Activated CD8-positive, alpha-beta memory T cell treated with anti-CD3 and anti-CD28 coated beads for 36 hours (primary cell): ENCODE measurements around the gene BAZ2A. TPM values are rescaled to one million over a fixed set of nuclear protein-coding genes. Genes with fewer than 3 reads are reported as not detected.

Experiments
- CTCF ChIA-PET: fragments of 350-600 bp; sonication (Branson Sonifier 250); formaldehyde crosslinking; loops from one replicate; lab custom pipeline; 2021; ENCODE audit warnings: antibody characterized with exemption; lab: Charles Lee
- POLR2A ChIA-PET: fragments of 350-600 bp; sonication (Branson Sonifier 250); formaldehyde crosslinking; loops from one replicate; lab custom pipeline; 2021; ENCODE audit warnings: antibody characterized with exemption; lab: Charles Lee
- total RNA-seq, 2 experiments: library from RNA; stranded (reverse); gene quantifications; one replicate each; pipeline ENCODE4 v1.2.3, GENCODE V29; 2021

Gene BAZ2A
- total RNA-seq, 2 experiments from 2014 or later = 76.9 to 81.1 TPM

DNA sequence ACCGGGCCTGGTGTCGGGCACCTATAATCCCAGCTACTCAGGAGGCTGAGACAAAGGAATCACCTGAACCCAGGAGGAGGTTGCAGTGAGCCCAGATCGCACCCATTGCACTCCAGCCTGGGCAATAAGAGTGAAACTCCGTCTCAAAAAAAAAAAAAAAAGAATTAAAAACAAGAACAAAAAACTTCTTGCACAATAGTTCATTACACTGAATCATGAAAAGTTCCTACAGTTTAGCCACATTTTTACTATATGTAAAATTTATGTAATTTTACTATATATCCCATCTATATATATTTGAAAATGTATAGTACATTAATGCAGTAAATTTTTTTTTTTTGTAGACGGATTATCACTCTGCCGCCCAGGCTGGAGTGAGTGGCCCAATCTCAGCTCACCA is 11.1 kb upstream of the BAZ2A start:
- ChIA-PET POLR2A (interaction anchor here (0.6 to 0.7 kb wide), 2 partner anchors 42 to 108 kb away, joined by 3 to 6 read pairs; no protein-coding TSS in a partner anchor), CTCF (no interaction called here)

DNA sequence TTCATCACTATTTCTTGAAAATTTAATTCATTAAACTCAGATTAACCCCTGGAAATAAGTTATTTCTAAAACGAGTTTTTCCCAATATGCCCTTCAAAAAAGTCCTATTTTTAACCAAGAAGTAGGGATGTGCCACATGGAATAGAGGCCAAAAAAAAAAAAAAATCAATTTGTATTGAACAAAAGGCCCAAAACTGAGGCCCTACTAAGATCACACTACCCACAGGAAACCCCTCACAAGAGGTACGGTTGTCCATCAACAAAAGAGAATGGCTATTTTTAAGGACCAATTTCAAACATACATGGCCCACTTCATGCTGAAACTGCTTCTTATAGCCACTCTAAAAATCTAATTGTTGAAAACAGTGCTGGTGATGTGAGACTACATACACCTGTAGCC is 7.5 kb upstream of the BAZ2A start:
- ChIA-PET POLR2A (no interaction called here), CTCF (no interaction called here)

DNA sequence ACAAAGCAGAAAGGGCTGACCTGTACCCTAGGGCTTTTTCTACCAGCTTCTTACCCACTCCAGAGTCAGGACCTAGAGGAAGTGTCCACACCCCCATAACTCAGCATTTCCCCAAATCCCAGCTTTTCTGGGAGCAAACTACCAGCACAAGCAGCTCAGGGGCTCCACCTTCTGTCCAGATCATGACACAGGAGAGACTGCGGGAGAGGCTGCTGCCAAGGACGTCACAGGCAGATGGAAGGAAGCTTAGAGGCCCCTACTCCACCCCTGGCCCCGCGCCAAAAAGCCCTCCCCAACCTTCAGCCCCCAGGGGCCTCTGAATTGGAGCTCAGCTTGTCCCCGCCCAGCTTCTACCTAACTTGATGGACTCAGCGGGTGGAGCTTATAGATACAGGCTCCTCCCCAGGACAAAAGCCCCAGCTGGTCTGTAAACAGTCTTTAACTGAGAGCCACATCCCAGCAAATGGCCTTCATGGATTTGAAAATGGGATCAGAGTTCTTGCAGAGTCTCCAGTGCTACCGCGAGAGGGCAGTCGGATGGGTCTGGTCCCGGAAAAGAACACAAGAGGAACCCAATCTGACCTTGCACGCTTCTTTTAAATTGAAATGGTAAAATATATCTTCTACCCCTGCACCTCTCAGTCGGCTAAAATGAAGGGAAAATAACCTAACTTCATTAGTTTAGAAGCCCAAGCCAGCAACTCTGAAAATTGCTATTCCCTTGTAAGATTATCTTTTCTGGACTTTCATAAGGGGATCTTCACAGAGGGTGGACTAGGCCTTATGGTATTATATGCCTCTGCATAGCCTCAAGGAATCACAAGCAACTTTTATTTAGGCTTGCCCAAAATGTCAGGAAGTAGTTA is 6.8 kb upstream of the BAZ2A start:
- ChIA-PET CTCF (interaction anchor here (0.8 to 3.7 kb wide), 16 partner anchors 9 to 447 kb away, joined by 3 to 21 read pairs (median 4); partner anchors contain the start of genes ATP5F1B, PTGES3, RBMS2 and SMARCC2), POLR2A (interaction anchor here (0.5 to 3.2 kb wide), 7 partner anchors 9 to 98 kb away, joined by 3 to 25 read pairs (median 5); partner anchors contain the start of genes ATP5F1B, NACA and PTGES3)

DNA sequence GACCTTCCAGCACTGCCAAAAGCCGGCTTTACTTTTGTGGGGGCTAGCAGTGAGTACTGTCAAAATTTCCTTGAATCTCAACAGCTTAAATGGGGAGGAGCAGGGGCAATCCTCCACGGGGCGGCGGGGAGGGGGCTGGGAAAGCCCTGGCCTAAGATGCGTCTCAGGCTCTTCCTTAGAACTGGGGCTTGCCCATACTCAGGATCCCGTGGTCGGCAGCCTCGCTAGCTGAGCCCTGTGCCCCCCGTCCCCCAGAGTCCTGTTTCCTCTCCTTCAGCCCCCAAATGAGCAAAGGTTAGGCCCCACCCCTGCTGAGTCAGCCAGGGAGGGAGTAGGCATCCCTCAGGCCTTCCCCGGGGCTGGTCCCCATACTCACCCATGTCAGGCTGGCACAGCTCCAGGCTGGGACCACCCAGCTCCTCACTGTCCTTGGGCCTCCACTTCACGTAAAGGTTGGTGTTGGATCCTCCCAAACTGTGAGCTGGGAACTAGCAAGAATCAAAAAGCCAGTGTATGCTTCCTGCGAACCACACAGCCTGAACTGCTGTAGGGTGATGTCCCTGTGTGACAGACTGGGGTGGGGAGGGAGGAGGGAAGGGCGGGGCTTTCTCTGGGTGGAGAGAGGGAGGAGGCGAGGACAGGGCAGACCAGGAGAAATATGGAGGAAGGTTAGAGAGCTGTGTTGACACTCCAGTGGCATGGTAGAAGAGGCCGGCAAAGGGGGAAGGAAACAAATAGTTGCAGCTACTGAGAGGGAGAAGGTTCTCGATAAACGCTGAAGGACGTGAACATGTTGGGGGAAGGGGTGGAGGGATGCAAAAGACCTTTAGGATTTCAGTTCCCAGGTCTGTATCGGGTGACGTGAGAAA is 5.9 kb upstream of the BAZ2A start:
- POLR2A ChIA-PET = interaction anchor here (0.6 to 3.2 kb wide), 10 partner anchors 10 to 90 kb away, joined by 3 to 25 read pairs (median 5); partner anchors contain the start of genes ATP5F1B, NACA and PTGES3

DNA sequence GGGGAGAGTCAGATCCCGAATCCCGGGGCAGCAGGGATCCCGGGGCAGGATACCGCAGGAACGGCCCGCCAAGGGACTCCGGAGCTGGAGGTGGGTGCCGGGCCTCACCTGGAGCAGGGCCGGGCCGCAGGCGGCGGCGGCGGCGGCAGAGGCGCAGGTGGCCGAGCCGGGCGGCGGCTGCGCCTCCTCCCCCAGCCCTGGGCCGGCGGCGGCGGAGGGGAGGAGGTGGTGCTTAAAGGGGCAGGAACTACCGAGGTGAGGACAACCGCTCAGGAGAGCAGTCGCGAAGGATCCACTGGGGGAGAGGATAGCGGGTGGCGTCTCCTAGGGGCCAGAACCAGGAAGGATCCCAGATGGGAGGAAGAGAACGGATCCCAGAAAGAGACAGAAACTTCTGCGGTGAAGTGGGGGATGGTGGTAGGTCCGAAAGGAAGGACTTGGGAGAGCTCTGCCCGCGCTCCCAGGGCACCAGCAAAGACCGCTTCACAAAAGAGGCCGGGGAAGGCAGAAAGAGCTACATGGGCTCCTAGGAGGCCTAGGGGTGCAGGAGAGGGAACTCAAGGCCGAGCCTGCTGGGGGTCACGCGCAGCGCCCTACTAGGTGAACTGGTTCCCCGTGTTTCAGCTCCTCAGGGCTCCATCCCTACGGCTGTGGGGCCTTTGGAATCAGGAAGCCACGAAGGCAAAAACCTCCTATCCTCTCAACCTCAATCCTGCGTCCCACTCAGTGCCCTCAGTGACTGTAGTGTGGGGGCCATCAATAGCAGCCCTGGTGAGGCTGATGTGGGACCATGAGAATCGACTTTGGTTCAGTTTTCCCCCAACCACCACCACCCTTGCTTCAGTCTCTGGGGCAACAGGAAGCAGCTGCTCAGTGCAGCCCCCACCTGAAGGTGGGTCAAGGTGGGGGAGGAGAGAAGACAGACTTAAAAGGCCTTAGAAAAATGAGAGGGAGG is 5.0 kb upstream of the BAZ2A start:
- CTCF ChIA-PET = interaction anchor here (1.0 to 3.7 kb wide), 7 partner anchors 10 to 114 kb away, joined by 4 to 21 read pairs (median 9); partner anchors contain the start of genes ATP5F1B, PTGES3 and RBMS2
- POLR2A ChIA-PET = interaction anchor here (0.6 to 3.2 kb wide), 6 partner anchors 10 to 90 kb away, joined by 3 to 25 read pairs (median 4); partner anchors contain the start of genes ATP5F1B and PTGES3

More for the DNA sequence above, 5.9 kb upstream of the BAZ2A start:
- CTCF ChIA-PET = interaction anchor here (0.8 to 3.7 kb wide), 16 partner anchors 10 to 446 kb away, joined by 3 to 21 read pairs (median 4); partner anchors contain the start of genes ATP5F1B, PTGES3, RBMS2 and SMARCC2

DNA sequence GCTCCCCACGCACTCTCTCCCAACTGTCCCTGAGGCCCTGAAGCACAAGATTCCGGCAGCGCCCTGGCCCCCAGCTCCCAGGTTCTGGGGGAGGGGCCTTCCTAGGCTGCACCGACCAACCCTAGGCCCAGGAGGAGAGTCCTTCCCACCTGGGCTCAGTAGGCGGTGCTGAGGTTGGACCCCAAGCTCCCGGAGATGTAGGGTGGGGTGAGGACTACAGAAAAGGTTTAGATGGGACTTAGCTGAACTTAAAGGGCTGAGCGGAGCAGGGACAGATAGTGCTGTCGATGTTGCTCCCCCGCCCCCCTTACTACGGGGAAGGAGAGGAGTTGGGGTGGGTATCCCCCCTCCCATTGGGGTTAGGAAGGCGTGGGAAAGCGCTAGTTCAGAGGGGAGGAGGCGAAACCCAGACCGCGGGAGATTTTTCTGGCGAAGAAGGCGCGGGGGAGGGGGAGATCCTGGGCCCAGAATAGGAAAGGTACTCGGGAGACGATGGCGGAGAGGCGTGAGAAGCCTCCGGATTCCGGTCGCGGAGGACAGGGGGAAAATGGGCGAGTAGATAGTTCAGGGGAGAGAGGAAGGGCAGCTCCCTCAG is 4.2 kb upstream of the BAZ2A start:
- ChIA-PET POLR2A (interaction anchor here (1.4 to 3.2 kb wide), 2 partner anchors 11 to 54 kb away, joined by 5 to 25 read pairs; partner anchors contain the start of genes ATP5F1B and PTGES3), CTCF (interaction anchor here (0.5 to 3.7 kb wide), 4 partner anchors 11 to 387 kb away, joined by 3 to 21 read pairs (median 13); partner anchors contain the start of genes ATP5F1B and PTGES3)

DNA sequence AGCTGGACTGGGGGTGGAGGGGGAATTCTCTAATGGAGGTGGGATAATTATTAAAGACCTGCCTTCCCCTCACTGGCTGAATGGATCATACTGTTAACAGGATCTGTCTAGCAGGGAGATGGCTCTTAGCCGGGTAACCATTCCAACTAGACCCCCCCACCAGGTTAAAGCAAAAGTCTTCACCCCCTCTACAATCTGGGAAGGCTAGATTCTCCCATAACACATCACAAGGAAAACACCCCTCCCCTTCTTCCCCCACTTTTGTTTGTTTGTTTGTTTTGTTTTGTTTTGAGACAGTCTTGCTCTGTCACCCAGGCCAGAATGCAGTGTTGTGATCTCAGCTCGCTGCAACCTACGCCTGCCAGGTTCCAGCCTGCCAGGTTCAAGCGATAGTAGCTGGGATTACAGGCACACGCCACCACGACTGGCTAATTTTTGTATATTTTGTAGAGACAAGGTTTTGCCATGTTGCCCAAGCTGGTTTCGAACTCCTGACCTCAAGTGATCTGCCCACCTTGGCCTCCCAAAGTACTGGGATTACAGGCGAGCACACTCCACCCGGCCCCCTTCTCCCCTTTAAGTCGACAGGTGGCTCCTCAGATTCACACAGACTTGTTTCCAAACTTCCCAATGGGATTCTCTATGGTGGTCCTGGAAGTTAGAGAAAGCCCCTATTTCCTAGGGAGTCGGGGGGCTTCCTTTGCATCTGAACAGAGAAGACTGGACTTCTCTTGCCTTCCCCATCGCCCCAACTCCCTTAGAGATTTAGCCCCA is 3.5 kb upstream of the BAZ2A start:
- POLR2A ChIA-PET = no interaction called here
- CTCF ChIA-PET = interaction anchor here (0.5 to 3.7 kb wide), 2 partner anchors 53 to 387 kb away, joined by 3 to 19 read pairs; partner anchors contain the start of gene PTGES3

DNA sequence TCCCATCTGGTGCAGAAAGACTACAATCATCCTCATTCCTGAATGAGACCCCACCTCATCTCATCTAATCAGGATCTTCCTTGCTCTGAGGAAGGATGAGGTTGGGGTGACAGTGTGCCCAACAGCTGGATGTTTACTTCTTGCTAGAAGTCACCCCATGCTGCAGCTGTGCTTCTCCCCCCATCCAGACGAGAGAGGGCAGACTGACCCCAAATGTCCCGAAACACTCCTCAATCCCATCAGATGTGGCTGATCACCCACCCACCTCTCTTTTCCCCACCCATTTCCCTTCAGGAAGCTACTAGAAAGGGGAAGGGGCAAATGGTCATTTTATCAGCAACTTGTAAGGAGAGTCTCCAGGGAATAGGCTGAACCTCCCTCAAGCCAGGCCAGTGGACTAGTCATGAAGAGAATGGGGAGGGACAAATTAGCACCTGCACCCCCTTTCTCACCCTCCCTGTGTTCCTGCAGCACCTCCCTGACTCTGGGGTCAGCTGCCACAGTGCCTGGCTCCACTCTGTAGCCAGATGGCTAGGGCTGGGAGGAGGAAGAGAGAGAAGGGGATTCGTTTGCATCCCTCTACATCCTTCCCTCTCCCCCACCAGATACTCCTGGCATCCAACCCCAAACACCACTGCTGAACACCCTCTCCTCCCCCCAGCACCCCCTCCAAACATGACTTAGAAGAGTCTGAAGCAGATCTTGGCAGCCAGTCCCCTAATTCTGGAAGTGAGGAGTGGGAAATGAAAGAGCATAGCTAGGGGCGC is 2.8 kb upstream of the BAZ2A start:
- ChIA-PET POLR2A (no interaction called here), CTCF (interaction anchor here (1.4 kb wide), 1 partner anchor 19 kb away, joined by 3 read pairs; no protein-coding TSS in a partner anchor)

DNA sequence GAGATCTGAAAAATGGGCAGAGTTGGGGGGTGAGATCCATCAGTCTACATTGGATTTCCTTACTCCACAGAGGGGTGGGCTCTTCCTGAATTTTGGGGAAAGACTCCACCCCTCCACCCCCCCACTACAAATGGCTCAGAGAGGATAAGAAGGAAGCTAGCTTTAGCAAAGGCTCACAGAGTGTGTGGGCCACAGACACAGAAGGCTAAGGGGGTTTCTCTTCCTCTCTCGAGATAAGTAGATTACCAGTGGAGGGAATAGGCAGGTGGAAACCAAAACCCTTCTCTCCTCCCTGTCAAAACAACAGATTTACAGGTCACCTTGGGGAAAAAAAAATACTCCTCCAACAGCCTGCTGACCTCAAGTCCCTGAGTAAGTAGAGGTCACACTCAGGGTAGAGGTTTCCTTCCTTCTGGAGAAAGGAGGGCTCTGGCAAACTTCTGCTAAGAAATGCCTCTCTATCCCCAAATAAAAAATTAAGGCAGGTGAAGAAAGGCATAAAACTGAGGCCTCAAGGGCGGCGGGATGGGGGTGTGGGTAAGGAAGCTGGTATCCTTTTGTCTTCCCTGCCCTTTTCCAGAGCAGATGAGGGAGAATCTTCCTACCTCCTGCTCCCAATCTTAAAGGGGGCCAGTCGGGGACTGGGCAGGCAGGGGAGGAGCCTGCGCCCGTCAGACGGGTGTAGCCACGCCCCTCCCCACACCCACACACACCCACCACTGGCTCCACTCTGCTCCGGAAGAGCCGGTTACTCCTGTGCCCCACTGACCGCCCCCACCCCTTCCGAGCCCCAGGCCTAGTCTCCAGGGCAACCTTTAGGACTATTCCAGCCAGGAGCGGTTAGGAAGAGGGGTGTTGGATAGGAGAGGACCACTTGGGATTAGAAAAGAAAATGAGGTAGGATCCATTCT is 1.9 kb upstream of the BAZ2A start:
- ChIA-PET POLR2A (no interaction called here), CTCF (interaction anchor here (0.6 to 1.4 kb wide), 2 partner anchors 18 to 710 kb away, joined by 3 read pairs; no protein-coding TSS in a partner anchor)

DNA sequence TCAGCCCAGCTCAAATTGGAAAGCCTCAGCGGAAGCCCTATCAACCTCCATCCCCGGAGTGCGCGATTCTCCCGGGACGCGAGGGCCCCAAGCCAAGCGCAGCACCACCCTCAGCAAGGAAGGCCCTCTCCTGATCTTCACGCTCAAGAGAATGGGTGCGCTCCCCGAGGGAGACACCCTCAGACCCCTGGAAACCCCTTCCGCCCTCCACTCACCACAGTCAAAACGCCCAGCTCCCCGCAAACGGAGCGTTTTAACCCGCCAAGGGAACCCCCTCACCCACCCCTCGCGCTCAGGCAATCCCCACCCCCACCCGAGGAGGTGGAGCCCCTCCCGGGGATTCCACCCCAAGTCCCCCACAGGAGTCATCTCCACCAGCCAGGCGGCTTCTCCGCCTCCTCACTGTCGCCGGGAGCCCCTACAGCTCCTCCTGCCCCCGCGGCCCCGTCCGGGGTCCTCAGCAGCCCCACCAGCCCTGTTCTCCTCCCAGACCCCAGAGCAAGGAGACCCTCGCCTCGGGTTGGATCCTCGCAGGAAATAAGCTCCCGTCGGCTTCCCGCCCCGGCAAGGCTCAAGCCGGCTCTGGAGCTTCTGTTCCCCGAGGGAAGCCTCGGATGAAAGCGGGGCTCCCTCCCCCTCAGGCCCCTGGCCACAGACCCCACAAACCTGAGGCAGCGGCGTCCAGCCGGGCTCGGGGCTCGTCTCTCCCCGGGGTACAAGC is 507 bp downstream of the BAZ2A start:
- POLR2A ChIA-PET = interaction anchor here (0.6 to 2.2 kb wide), 8 partner anchors 10 to 482 kb away, joined by 3 to 15 read pairs (median 4); partner anchors contain the start of genes ATP5F1B, NACA, PTGES3 and STAT6

DNA sequence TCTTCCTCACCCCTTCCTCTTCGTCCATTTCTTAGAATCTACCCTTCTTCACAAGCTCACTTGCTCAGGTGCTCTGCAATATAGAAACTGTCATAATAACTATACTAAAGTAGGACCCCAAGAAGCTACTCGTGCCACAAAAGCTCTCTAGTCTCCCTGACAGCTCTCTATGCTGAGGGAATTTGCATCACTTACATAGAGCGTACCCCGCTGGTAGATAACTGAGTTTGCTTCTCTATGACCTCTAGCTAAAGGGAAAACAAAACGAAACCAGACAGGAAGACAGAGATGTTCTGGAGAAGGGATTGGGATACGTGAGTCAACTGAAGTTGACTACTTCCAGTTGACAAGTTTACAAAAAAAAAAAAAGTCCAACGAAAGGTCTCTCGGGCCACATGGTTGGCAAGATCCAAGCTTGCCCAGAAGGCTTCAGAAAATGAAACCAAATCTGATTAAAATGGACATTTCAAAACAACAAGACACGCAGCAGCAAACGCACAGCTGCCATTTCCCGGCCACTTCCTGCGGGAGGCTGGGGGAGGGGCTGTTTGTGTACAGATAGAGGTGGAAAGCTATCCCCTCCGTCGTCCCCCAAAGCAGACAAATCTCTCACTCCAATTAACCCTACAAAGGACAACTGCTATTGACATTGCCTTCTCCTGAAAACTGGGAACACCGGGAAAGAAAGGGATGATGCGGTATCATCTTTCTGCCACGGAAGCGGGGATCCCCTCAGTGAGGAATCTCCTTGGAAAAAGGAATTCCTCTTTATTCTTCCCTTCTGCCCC is 1.3 kb downstream of the BAZ2A start:
- ChIA-PET CTCF (interaction anchor here (0.6 to 1.8 kb wide), 3 partner anchors 55 to 107 kb away, joined by 3 to 4 read pairs (median 4); partner anchors contain the start of gene RBMS2), POLR2A (interaction anchor here (0.6 to 2.2 kb wide), 13 partner anchors 9 to 482 kb away, joined by 3 to 15 read pairs (median 4); partner anchors contain the start of genes ATP5F1B, NACA, PTGES3 and STAT6)

More for the DNA sequence above, 507 bp downstream of the BAZ2A start:
- CTCF ChIA-PET = interaction anchor here (0.6 to 1.8 kb wide), 4 partner anchors 54 to 108 kb away, joined by 3 to 4 read pairs (median 4); partner anchors contain the start of gene RBMS2

DNA sequence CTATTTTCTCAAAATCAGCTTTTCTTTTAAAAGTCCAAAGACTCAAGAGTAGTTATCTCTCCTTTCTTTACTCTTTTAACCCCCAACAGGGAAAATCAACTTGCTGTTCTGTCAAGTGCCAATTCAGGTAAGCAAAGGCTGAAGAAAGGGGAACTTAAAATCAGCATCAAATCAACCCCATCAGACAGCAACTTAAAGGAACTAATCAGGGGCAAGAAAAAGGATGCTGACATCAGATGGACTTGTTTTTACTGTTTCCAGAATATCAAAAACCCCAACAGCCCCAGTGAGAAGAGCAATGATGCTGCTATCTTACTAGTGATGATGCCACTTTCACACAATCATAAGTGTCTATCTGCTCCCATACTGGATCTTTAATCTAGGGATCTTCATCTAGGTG is 3.4 kb downstream of the BAZ2A start:
- ChIA-PET POLR2A (no interaction called here), CTCF (no interaction called here)

DNA sequence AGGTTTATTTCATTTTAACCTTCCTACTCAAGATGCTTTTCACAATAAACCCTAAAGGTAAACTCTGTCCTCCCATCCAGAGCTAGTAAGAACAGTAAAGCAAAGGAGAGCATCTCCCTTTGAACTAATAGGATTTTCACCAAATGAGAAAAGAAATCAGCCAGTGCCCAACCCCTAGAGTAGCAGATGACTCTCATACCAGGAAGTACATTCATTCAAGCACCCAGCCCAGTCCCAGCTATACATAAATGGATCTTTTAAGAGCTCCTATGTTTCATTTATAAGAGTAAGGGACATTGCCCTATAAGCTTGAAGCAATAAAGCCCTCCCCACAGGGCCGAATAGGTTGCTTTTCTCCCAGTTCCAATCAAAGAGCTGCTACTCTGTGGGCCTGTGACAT is 7.6 kb downstream of the BAZ2A start:
- ChIA-PET CTCF (interaction anchor here (0.6 kb wide), 1 partner anchor 22 kb away, joined by 3 read pairs; no protein-coding TSS in a partner anchor), POLR2A (interaction anchor here (1.2 kb wide), 1 partner anchor 17 kb away, joined by 3 read pairs; no protein-coding TSS in a partner anchor)
